Stimulated activated CD4-positive, alpha-beta T cell treated with anti-CD3 and anti-CD28 coated beads, Interleukin-1b, Interleukin-23, amount 100 ng/mL, for 1 hour (primary cell): ENCODE results near the gene BMPR1A.

Experiments
- DNase-seq, 2 donors: peaks; one replicate each; pipeline ENCODE4 v3.0.0-alpha.2; 2020; ENCODE audit warnings: low read depth in 2 of 2

The BMPR1A gene

GRCh38 chr10:86756511-86757112 is at the start of gene BMPR1A:
BMPR1A (plus strand) TSS chr10:86756619; CDS start chr10:86876019, 119,400 bp downstream.
- DNase-seq: no peak

GRCh38 chr10:86706977-86707376 is 49.4 kb upstream of the BMPR1A start:
- DNase-seq: no peak

DNA sequence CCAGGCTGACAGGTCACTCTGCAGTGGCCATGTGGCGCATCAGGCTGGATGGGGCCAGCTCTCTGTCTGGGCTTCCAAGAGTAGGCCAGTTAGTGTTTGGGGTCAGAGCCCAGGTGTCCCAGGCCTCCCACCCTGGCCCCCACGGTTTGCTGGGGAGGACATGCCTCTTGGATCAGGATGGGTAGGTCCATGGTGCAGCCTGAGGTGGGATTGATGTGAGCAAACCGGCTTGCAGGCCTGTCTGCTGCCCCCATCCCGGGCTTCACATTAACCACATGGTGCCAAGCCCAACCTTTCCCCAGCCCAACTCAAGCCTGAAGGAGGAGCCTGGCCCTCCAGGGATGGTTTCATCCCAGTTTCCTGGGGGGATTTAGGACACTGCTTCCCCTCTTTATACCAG is 48.9 kb upstream of the BMPR1A start:
- DNase-seq: no peak

DNA sequence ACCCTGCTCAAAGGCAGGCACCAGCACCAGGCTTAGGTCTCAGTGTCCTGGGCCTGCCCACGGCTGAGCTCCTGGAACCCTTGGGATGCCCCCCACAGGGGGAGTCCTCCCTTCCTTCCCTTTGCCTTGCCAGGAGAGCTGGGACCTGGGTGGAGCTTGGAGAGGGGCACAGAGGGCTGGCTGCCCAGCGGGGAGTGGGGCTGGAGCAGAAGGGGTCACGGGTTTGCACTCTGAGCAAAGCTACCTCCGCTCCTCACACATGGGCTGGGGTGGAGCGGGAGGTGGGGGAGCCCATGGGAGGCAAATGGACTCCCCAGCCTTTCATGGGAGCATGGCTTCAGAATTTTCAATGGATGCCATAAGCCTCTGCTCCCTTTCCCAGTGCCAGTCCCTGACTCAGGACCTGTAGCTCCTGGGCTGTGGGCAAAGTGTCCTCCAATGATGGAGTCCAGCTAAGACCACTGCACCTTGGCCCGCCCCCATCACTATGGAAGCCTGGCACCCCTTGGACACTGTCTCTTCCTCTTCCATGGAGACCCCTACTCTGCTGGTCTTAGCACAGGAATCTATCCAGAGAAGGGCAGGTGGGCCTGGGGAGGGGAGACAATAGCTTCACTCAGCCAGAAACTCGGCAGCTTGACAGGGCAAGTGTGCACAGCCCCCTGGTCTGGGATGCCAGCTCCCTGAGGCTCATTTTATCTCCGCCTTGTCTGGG is 48.2 kb upstream of the BMPR1A start:
- DNase-seq: no peak

- no peak for DNase-seq
Observed at GRCh38 chr10:86708783-86709380, 47.5 kb upstream of the BMPR1A start.

- no peak for DNase-seq
Observed at GRCh38 chr10:86709396-86710185, 46.8 kb upstream of the BMPR1A start.

- peak; percentile 65 for DNase-seq
Observed at GRCh38 chr10:86710987-86711512, 45.4 kb upstream of the BMPR1A start.

GRCh38 chr10:86711513-86712316 is 44.7 kb upstream of the BMPR1A start:
- peak in 1 of 2 donors; percentile 19 for DNase-seq

- DNase-seq: no peak
Observed at GRCh38 chr10:86712317-86712707, 44.1 kb upstream of the BMPR1A start.

GRCh38 chr10:86715156-86715795 is 41.1 kb upstream of the BMPR1A start:
- DNase-seq: no peak

DNA sequence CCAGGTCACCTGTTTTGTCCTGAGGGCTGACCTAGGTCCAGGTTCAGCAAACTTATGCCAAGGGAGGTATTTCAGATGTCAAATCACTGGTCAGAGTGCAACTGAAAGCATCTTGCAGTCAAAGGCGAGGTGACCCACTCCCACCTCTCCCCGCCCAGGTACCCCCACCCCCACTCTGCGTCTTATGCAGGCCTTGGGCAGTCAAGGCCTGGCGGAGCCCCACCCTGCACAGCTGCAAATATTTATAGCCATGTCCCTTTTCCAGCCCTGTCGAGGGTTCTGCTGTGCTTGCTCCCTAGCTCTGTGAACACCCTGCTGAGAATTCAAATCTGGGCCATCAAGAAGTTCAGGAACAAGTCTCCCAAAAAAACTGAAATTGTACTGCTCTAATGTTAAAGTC is 40.6 kb upstream of the BMPR1A start:
- DNase-seq: no peak

- no peak for DNase-seq
Observed at GRCh38 chr10:86716466-86716865, 40.0 kb upstream of the BMPR1A start.

GRCh38 chr10:86718556-86718955 is 37.9 kb upstream of the BMPR1A start:
- DNase-seq: no peak

GRCh38 chr10:86721232-86721631 is 35.2 kb upstream of the BMPR1A start:
- DNase-seq: no peak

- no peak for DNase-seq
Observed at GRCh38 chr10:86723009-86723408, 33.4 kb upstream of the BMPR1A start.

- no peak for DNase-seq
Observed at GRCh38 chr10:86724445-86724844, 32.0 kb upstream of the BMPR1A start.

- DNase-seq: no peak
Observed at GRCh38 chr10:86725980-86726676, 30.3 kb upstream of the BMPR1A start.

GRCh38 chr10:86726677-86726999 is 29.8 kb upstream of the BMPR1A start:
- DNase-seq: no peak

GRCh38 chr10:86727470-86727869 is 28.9 kb upstream of the BMPR1A start:
- DNase-seq: no peak

GRCh38 chr10:86728056-86728455 is 28.4 kb upstream of the BMPR1A start:
- no peak for DNase-seq
